DOHH2 (cell line): ENCODE measurements around the gene ZMIZ1.

ENCODE experiments used
- H3F3A ChIP-seq: fragments of 200-600 bp; sonication (generic), shearing (Covaris generic); 2 replicates; pipeline ENCODE4 v1.6.0; 2016; ENCODE audit warnings: antibody characterized with exemption, mild to moderate bottlenecking; ENCODE audit not compliant: control insufficient read depth, insufficient read depth
- H3K27ac ChIP-seq: fragments of 200-600 bp; sonication (generic); 2 replicates; pipeline ENCODE4 v1.5.1; 2014; ENCODE audit warnings: low read depth, mild to moderate bottlenecking, low read length, moderate library complexity
- H3K27me3 ChIP-seq: fragments of 200-600 bp; sonication (generic); 2 replicates; pipeline ENCODE4 v1.6.1; 2014; ENCODE audit warnings: mild to moderate bottlenecking, low read length, mixed read lengths; ENCODE audit not compliant: control insufficient read depth
- H3K36me3 ChIP-seq: fragments of 200-600 bp; sonication (generic); 2 replicates; pipeline ENCODE4 v1.6.1; 2014; ENCODE audit warnings: mild to moderate bottlenecking, low read length, moderate library complexity, mixed read lengths; ENCODE audit not compliant: control insufficient read depth
- H3K4me1 ChIP-seq: fragments of 200-600 bp; sonication (generic); 2 replicates; pipeline ENCODE4 v1.6.1; 2014; ENCODE audit warnings: mild to moderate bottlenecking, low read length, mixed read lengths; ENCODE audit not compliant: control insufficient read depth
- H3K4me2 ChIP-seq: fragments of 200-600 bp; sonication (generic); 2 replicates; pipeline ENCODE4 v1.6.0; 2014; ENCODE audit warnings: mild to moderate bottlenecking, low read length, moderate library complexity
- H3K4me3 ChIP-seq: fragments of 200-600 bp; sonication (generic); 2 replicates; pipeline ENCODE4 v1.5.1; 2014; ENCODE audit warnings: mild to moderate bottlenecking, low read length, mixed read lengths
- H3K79me2 ChIP-seq: fragments of 200-600 bp; sonication (generic); 2 replicates; pipeline ENCODE4 v1.6.1; 2014; ENCODE audit warnings: mild to moderate bottlenecking, low read length, mixed read lengths; ENCODE audit not compliant: control insufficient read depth
- H3K9me2 ChIP-seq: fragments of 200-600 bp; sonication (generic); replicated peaks from 2 replicates; pipeline ENCODE4 v1.6.1; 2014; ENCODE audit warnings: mild to moderate bottlenecking, low read length, mixed read lengths; ENCODE audit not compliant: control insufficient read depth
- H3K9me3 ChIP-seq: fragments of 200-600 bp; sonication (generic); 2 replicates; pipeline ENCODE4 v1.6.1; 2014; ENCODE audit warnings: antibody characterized with exemption, low read length, mixed read lengths; ENCODE audit not compliant: control insufficient read depth, insufficient read depth
- H4K20me1 ChIP-seq: fragments of 200-600 bp; sonication (generic); 2 replicates; pipeline ENCODE4 v1.6.0; 2014; ENCODE audit warnings: low read depth, mild to moderate bottlenecking, antibody characterized with exemption, low read length, moderate library complexity; ENCODE audit not compliant: control insufficient read depth, insufficient read depth
- CTCF ChIP-seq: fragments of 200-600 bp; sonication (generic); IDR thresholded peaks from one replicate; pipeline ENCODE4 v1.5.1; 2014; ENCODE audit warnings: antibody characterized with exemption, mild to moderate bottlenecking, low read depth, low read length; ENCODE audit not compliant: poor library complexity, severe bottlenecking
- EZH2phosphoT487 ChIP-seq: fragments of 200-600 bp; sonication (generic); IDR thresholded peaks from 2 replicates; pipeline ENCODE4 v1.6.1; 2017; ENCODE audit warnings: borderline replicate concordance, mild to moderate bottlenecking, antibody characterized with exemption, low read length, moderate library complexity, mixed read lengths

ZMIZ1 gene

GRCh38 chr10:79176949-79177602 is 108.3 kb downstream of the ZMIZ1 start:
- H3K9me2 ChIP-seq: no peaks in the 10 kb centered on the region
- no peak overlapping the region for H3K4me2 ChIP-seq
- H3K79me2 ChIP-seq: no peaks in the 10 kb centered on the region
- H3K4me1 ChIP-seq: peaks cover 30% of the 10 kb centered on the region
- no peaks in the 10 kb centered on the region for H3K9me3 ChIP-seq
- TF ChIP-seq CTCF: no peak
- no peak for TF ChIP-seq EZH2phosphoT487
- no peaks in the 10 kb centered on the region for H3F3A ChIP-seq
- H4K20me1 ChIP-seq: no peaks in the 10 kb centered on the region
- no peak overlapping the region for H3K27ac ChIP-seq
- no peaks in the 10 kb centered on the region for H3K27me3 ChIP-seq
- H3K36me3 ChIP-seq: no peaks in the 10 kb centered on the region
- H3K4me3 ChIP-seq: no peak overlapping the region

- no peaks in the 10 kb centered on the region for H3K27me3 ChIP-seq
- no peak overlapping the region for H3K27ac ChIP-seq
- H3K9me3 ChIP-seq: no peaks in the 10 kb centered on the region
- peaks cover 30% of the 10 kb centered on the region for H3K4me1 ChIP-seq
- H3F3A ChIP-seq: no peaks in the 10 kb centered on the region
- 0 out of 2 replicates have a peak overlapping the region, but pooled peaks have one; percentile 6 for H3K4me2 ChIP-seq
- no peaks in the 10 kb centered on the region for H3K9me2 ChIP-seq
- H3K79me2 ChIP-seq: no peaks in the 10 kb centered on the region
- H3K4me3 ChIP-seq: no peak overlapping the region
- no peaks in the 10 kb centered on the region for H3K36me3 ChIP-seq
- no peaks in the 10 kb centered on the region for H4K20me1 ChIP-seq
- TF ChIP-seq EZH2phosphoT487 (no peak), CTCF (no peak)
These were observed 109.4 kb downstream of the ZMIZ1 start for GRCh38 chr10:79178070-79178576.

GRCh38 chr10:79178614-79179163 is 109.9 kb downstream of the ZMIZ1 start:
- H3K4me1 ChIP-seq: peaks cover 30% of the 10 kb centered on the region

More at GRCh38 chr10:79178614-79179163, 109.9 kb downstream of the ZMIZ1 start:
- H3K4me3 ChIP-seq: no peak overlapping the region
- no peaks in the 10 kb centered on the region for H3F3A ChIP-seq
- TF ChIP-seq EZH2phosphoT487 (no peak), CTCF (no peak)
- H3K36me3 ChIP-seq: no peaks in the 10 kb centered on the region
- no peak overlapping the region for H3K27ac ChIP-seq
- H3K4me2 ChIP-seq: 0 out of 2 replicates have a peak overlapping the region, but pooled peaks have one; percentile 6
- no peaks in the 10 kb centered on the region for H3K9me2 ChIP-seq
- no peaks in the 10 kb centered on the region for H4K20me1 ChIP-seq
- no peaks in the 10 kb centered on the region for H3K9me3 ChIP-seq
- 0 out of 2 replicates have a peak, but pooled peaks cover under 1% of the 10 kb centered on the region for H3K27me3 ChIP-seq
- H3K79me2 ChIP-seq: no peaks in the 10 kb centered on the region
